B cell (primary cell): ENCODE data around the gene MAB21L4. TPM values are rescaled to one million over a fixed set of nuclear protein-coding genes. Genes with fewer than 3 reads are reported as not detected.

Experiments used
- ATAC-seq: fragments of 200-7000 bp; cut with Tn5 transposase; one replicate; pipeline ENCODE4 v1.10.0; 2021; ENCODE audit warnings: low read depth, mild to moderate bottlenecking, moderate number of reproducible peaks, moderate library complexity
- CTCF ChIA-PET: fragments of 350-600 bp; sonication (Branson Sonifier 250); formaldehyde crosslinking; loops from one replicate; lab custom pipeline; 2021; ENCODE audit warnings: antibody characterized with exemption, inconsistent platforms; lab: Charles Lee
- POLR2A ChIA-PET: fragments of 350-600 bp; sonication (Branson Sonifier 250); formaldehyde crosslinking; loops from one replicate; lab custom pipeline; 2021; ENCODE audit warnings: antibody characterized with exemption; lab: Charles Lee
- DNase-seq: peaks from one replicate; pipeline ENCODE4 v3.0.0; 2013
- H2AFZ ChIP-seq: 2 replicates; pipeline ENCODE4 v1.6.1; 2012; ENCODE audit warnings: mild to moderate bottlenecking, low read depth, low read length; ENCODE audit not compliant: insufficient read depth, poor library complexity, severe bottlenecking
- H3K27ac ChIP-seq, 2 donors: 1 replicate in 1 of 2; 2 replicates in 1 of 2; pipeline ENCODE4 v1.5.1; 2012 to 2013; ENCODE audit warnings: low read length in 2 of 2, mild to moderate bottlenecking in 2 of 2, moderate library complexity in 1 of 2
- H3K27me3 ChIP-seq, 4 experiments: fragments of 200-600 bp in 1 of 4; sonication (generic) in 1 of 4; replicated peaks in 1 of 4; 1 replicate in 2 of 4; 2 replicates in 2 of 4; pipeline versions ENCODE4 v1.6.1 to v1.7.0; 2013 to 2016; ENCODE audit warnings: low read length in 3 of 4, mild to moderate bottlenecking in 2 of 4, mixed read lengths in 1 of 4, moderate library complexity in 1 of 4; ENCODE audit not compliant: insufficient read depth in 4 of 4, control insufficient read depth in 3 of 4; ENCODE audit errors: control extremely low read depth in 1 of 4
- H3K36me3 ChIP-seq, 2 experiments: replicated peaks in 1 of 2; 1 replicate in 1 of 2; 2 replicates in 1 of 2; pipeline versions ENCODE4 v1.6.1 to v1.7.1; 2013; ENCODE audit warnings: low read length in 1 of 2; ENCODE audit not compliant: insufficient read depth in 2 of 2, control insufficient read depth in 1 of 2; ENCODE audit errors: control extremely low read depth in 1 of 2, extremely low read depth in 1 of 2
- H3K4me1 ChIP-seq, 2 donors: fragments of 200-600 bp in 1 of 2; sonication (generic) in 1 of 2; 1 replicate in 1 of 2; 2 replicates in 1 of 2; pipeline versions ENCODE4 v1.5.1 to v1.6.1; 2013 to 2017; ENCODE audit warnings: low read length in 2 of 2; ENCODE audit not compliant: control insufficient read depth in 2 of 2, insufficient read depth in 2 of 2
- H3K4me2 ChIP-seq: replicated peaks from 2 replicates; pipeline ENCODE3; 2012; ENCODE audit warnings: mild to moderate bottlenecking, low read depth, low read length; ENCODE audit not compliant: poor library complexity, severe bottlenecking
- H3K4me3 ChIP-seq, 5 experiments: fragments of 200-600 bp in 1 of 5; sonication (generic) in 1 of 5; 1 replicate in 3 of 5; 2 replicates in 2 of 5; pipeline versions ENCODE4 v1.5.1 to v1.7.0; 2011 to 2016; ENCODE audit warnings: low read length in 4 of 5, mild to moderate bottlenecking in 4 of 5, low read depth in 2 of 5, control low read depth in 1 of 5, moderate library complexity in 1 of 5; ENCODE audit not compliant: insufficient read depth in 1 of 5; ENCODE audit errors: control extremely low read depth in 1 of 5, extremely low read depth in 1 of 5
- H3K79me2 ChIP-seq: fragments of 200-600 bp; sonication (generic); one replicate; pipeline ENCODE4 v1.6.0; 2016; ENCODE audit warnings: low read length; ENCODE audit not compliant: control insufficient read depth, insufficient read depth
- H3K9ac ChIP-seq: fragments of 200-600 bp; sonication (generic); 2 replicates; pipeline ENCODE4 v1.6.1; 2017; ENCODE audit warnings: mild to moderate bottlenecking, low read length, moderate library complexity
- H3K9me3 ChIP-seq, 3 donors: one replicate each; pipeline versions ENCODE4 v1.6.1 to v1.7.1; 2013; ENCODE audit warnings: low read length in 2 of 3; ENCODE audit not compliant: control insufficient read depth in 2 of 3, insufficient read depth in 1 of 3; ENCODE audit errors: control extremely low read depth in 1 of 3
- H4K20me1 ChIP-seq: 2 replicates; pipeline ENCODE4 v1.6.0; 2012; ENCODE audit warnings: mild to moderate bottlenecking, low read length; ENCODE audit not compliant: insufficient read depth, control insufficient read depth, poor library complexity, severe bottlenecking
- H3K27ac Mint-ChIP-seq: one replicate; pipeline ENCODE4 v1.8.0; 2021; ENCODE audit warnings: mixed read lengths
- H3K27me3 Mint-ChIP-seq: one replicate; pipeline ENCODE4 v1.8.0; 2021; ENCODE audit warnings: mixed read lengths
- H3K4me1 Mint-ChIP-seq: one replicate; pipeline ENCODE4 v1.8.0; 2021; ENCODE audit warnings: mixed read lengths
- H3K4me3 Mint-ChIP-seq: one replicate; pipeline ENCODE4 v1.8.0; 2021; ENCODE audit warnings: mixed read lengths
- H3K9me3 Mint-ChIP-seq: one replicate; pipeline ENCODE4 v1.8.0; 2022; ENCODE audit warnings: mixed read lengths; ENCODE audit not compliant: insufficient read depth
- EZH2 ChIP-seq: IDR thresholded peaks from 2 replicates; pipeline ENCODE4 v1.6.1; 2012; ENCODE audit warnings: borderline replicate concordance, low read depth, mild to moderate bottlenecking, moderate library complexity, low read length; ENCODE audit not compliant: insufficient read depth, poor library complexity, severe bottlenecking
- WGBS: methylation state at CpG from one replicate; pipeline ENCODE4 v1.1.5; 2013; ENCODE audit warnings: missing lambda C conversion rate; ENCODE audit not compliant: insufficient coverage; 5-methylcytosine and 5-hydroxymethylcytosine counted together
- intact Hi-C: fragments of 100-400 bp; cut with micrococcal nuclease; formaldehyde crosslinking; loops from one replicate; pipeline ENCODE4 v1.10.0; 2022
- polyA plus RNA-seq: library from polyadenylated mRNA; depleted of rRNA; stranded (reverse); fragments of >200 nt; gene quantifications from 2 replicates; pipeline ENCODE4 v1.2.3, GENCODE V29; 2012
- total RNA-seq, 2 donors: library from RNA; stranded (reverse); fragments of 120-200 nt in 1 of 2; gene quantifications; 1 replicate in 1 of 2; 2 replicates in 1 of 2; pipeline versions ENCODE4 v1.2.3 to v1.2.4, GENCODE V29; 2013 to 2022
- TF ChIP-seq, protein P1 (sequence below): fragments of 200-600 bp; IDR thresholded peaks from one replicate; pipeline ENCODE4 v1.8.0; 2022; ENCODE audit warnings: antibody characterized with exemption, mild to moderate bottlenecking

Gene MAB21L4
- total and polyA plus RNA-seq, 2 donors (not counting 1 experiment from before 2014, with no cell fraction given), result not detected

DNA sequence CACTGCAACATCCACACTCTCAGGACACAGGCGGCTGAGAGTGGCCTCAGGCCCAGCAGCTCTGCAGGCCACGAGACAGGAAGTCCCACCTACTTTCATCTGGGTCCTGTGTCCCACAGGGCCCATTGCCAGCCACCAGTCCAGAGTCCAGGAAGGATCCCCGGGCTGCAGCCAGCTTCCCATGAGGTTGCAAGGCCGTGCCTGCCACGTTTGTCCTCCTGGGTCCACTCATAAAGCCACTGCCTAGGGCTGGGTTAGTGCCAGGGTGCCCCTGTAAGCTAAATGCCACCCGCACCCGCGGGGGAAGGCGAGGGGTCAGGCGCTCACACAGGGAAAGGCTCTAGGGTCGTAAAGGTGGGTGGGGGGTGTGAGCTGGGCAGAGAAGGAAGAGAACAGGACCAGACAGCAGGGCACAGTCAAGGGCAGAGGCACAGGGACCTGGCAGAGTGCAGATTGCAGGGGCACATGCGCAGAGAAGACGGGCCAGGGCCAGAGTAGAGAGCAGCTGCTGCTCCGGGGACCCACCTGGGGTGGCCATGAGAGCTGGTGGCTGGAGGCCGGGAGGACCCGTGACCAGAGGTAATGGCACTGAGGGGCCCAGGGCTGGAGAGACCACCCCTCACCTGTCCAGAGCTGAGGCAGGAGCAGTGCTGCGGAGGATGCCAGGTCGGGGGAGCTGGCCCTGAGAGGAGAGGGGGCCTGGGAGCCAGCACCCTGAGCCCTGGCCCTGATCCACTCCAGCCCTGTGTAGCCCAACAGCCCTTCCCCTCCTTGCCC, 19.3 kb downstream of the MAB21L4 start:
- Histone ChIP-seq H3K4me3 (no peak overlapping the region), H3K4me2 (no peak overlapping the region), H3K4me1 (no peaks in the 10 kb centered on the region), H3K36me3 (no peaks in the 10 kb centered on the region), H3K9ac (no peak overlapping the region), H4K20me1 (no peaks in the 10 kb centered on the region), H3K27ac (no peak overlapping the region), H3K79me2 (no peaks in the 10 kb centered on the region), H3K9me3 (no peaks in the 10 kb centered on the region), H2AFZ (no peak overlapping the region), H3K27me3 (no peaks in the 10 kb centered on the region)
- Mint-ChIP-seq H3K27me3 (peaks cover 2% of the 10 kb centered on the region), H3K27ac (no peak overlapping the region), H3K4me1 (no peaks in the 10 kb centered on the region), H3K4me3 (no peak overlapping the region), H3K9me3 (no peaks in the 10 kb centered on the region)
- ATAC-seq (no peak), DNase-seq (no peak)
- ChIA-PET POLR2A (no interaction called here), CTCF (no interaction called here)
- TF ChIP-seq, protein P1, sequence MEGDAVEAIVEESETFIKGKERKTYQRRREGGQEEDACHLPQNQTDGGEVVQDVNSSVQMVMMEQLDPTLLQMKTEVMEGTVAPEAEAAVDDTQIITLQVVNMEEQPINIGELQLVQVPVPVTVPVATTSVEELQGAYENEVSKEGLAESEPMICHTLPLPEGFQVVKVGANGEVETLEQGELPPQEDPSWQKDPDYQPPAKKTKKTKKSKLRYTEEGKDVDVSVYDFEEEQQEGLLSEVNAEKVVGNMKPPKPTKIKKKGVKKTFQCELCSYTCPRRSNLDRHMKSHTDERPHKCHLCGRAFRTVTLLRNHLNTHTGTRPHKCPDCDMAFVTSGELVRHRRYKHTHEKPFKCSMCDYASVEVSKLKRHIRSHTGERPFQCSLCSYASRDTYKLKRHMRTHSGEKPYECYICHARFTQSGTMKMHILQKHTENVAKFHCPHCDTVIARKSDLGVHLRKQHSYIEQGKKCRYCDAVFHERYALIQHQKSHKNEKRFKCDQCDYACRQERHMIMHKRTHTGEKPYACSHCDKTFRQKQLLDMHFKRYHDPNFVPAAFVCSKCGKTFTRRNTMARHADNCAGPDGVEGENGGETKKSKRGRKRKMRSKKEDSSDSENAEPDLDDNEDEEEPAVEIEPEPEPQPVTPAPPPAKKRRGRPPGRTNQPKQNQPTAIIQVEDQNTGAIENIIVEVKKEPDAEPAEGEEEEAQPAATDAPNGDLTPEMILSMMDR, result no peak
- TF ChIP-seq EZH2, result no peak
- WGBS, result 86% methylated on average over 18 of the region's 18 CpGs
- intact Hi-C loops, result no loop called here

DNA sequence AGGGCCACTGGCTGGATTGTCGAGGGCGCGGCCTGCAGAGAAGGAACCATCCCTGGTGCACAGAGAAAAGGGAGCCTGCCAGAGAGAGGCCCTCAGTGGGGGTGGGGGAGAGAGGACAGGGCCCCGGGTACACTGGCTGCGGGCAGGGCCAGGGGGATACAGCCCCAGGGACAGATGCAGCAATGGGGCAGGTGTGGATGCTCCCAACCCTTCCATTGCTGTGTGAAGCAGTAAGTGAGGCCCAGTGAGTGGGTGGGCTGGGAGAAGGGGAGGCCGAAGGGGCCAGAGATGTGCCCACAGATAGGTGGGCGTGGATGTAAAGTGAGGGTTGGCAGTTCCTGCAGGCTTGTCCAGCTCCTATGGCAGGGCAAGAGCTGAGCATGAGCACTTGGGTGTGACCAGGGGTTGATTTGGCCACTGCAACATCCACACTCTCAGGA, 19.9 kb downstream of the MAB21L4 start:
- Mint-ChIP-seq H3K27me3 (peaks cover 2% of the 10 kb centered on the region), H3K27ac (no peak overlapping the region), H3K4me1 (no peaks in the 10 kb centered on the region), H3K4me3 (no peak overlapping the region), H3K9me3 (no peaks in the 10 kb centered on the region)
- CTCF ChIA-PET, result no interaction called here
- intact Hi-C loops, result no loop called here
- POLR2A ChIA-PET, result no interaction called here
- H3K9me3 ChIP-seq, result no peaks in the 10 kb centered on the region
- TF ChIP-seq, protein P1, result no peak
- TF ChIP-seq EZH2, result no peak
- no peaks in the 10 kb centered on the region for H3K79me2 ChIP-seq
- no peak overlapping the region for H3K9ac ChIP-seq
- no peaks in the 10 kb centered on the region for H4K20me1 ChIP-seq
- ATAC-seq (no peak), DNase-seq (no peak)
- H2AFZ ChIP-seq, result no peak overlapping the region
- H3K27ac ChIP-seq, result no peak overlapping the region
- no peak overlapping the region for H3K4me3 ChIP-seq
- 77% methylated on average over 7 of the region's 7 CpGs for WGBS
- no peaks in the 10 kb centered on the region for H3K4me1 ChIP-seq
- no peaks in the 10 kb centered on the region for H3K36me3 ChIP-seq
- H3K4me2 ChIP-seq, result no peak overlapping the region
- H3K27me3 ChIP-seq, result no peaks in the 10 kb centered on the region
